ENCODE results near the gene PC. TPM values are rescaled to one million over a fixed set of nuclear protein-coding genes. Genes with fewer than 3 reads are reported as not detected.
A peak's percentile ranks its signal among the peaks of the same experiment; 100 is the strongest.

PC gene
- total and polyA plus RNA-seq, 9 of the 15 experiments (the other 6 are each of a cell fraction or from before 2014, with no cell fraction given): 0.94 to 38.0 (median 8.7) TPM

DNA sequence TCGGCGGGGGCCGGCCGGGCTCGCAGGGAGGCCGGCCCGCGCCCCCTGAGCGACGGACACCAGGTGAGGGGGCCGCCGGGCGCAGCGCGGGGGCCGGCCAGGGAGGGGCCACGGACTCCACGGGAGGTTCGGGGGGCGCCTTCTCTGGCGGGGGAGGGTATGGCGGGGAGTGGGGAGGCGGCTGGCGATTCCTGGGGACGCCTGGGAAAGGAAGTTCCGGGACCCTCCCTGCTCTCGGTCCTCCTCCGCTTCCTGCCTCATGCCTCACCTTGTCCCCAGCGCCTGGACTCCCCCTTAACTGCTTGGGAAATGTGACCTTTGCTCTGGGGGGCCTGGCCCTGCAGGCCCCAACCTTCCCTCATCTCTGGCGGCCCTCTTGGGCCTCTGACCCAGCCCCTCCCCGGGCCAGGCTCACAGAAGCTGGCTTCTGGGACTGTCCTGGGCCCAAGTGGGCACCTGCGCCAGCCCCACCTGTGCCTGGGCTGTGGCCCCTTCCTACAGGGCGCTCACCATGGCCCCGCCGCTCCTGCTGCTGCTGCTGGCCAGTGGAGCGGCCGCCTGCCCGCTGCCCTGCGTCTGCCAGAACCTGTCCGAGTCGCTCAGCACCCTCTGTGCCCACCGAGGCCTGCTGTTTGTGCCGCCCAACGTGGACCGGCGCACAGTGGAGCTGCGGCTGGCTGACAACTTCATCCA is 100.8 kb downstream of the PC start:
- Histone ChIP-seq H3K9me3 (replicated peaks; ENCODE audit: control insufficient read depth, insufficient read depth, low read depth, low read length) (no peaks in the 10 kb centered on the region), H3K27me3 (ENCODE audit: control insufficient read depth in 2 of 2, insufficient read depth in 2 of 2, low read length in 2 of 2) (no peaks in the 10 kb centered on the region), H3K27ac (ENCODE audit: extremely low read depth, low read depth, low read length) (peak overlapping the region; percentile 98; the same call in 2 of the 3 replicates), H3K4me3 (peak overlapping the region; percentile 68), H4K20me1 (replicated peaks; ENCODE audit: control insufficient read depth, insufficient read depth, low read length) (no peaks in the 10 kb centered on the region), H3K9me1 (ENCODE audit: control insufficient read depth, insufficient read depth, low read length) (no peaks in the 10 kb centered on the region), H3K79me2 (ENCODE audit: control insufficient read depth, insufficient read depth, low read length) (peaks cover 25% of the 10 kb centered on the region), H3K9ac (ENCODE audit: insufficient read depth in 1 of 2, low read depth in 2 of 2, low read length in 2 of 2) (peak overlapping the region; percentile 68 to 94), H3K4me1 (replicated peaks in 1 of 2; ENCODE audit: control insufficient read depth in 2 of 2, insufficient read depth in 2 of 2, low read length in 2 of 2) (peaks cover 11 to 92% of the 10 kb centered on the region in 2 experiments; a peak in 4 of 5 replicates), H3K36me3 (ENCODE audit: control insufficient read depth, insufficient read depth, low read length) (peaks cover 35% of the 10 kb centered on the region; the same call in 1 of the 3 replicates), H3K4me2 (ENCODE audit: insufficient read depth, low read length) (peak overlapping the region; percentile 77; the same call in 1 of the 2 replicates), H2AFZ (ENCODE audit: low read depth, low read length) (no peak overlapping the region)
- DNase-seq (ENCODE audit: extremely low read depth in 1 of 4, low spot score in 3 of 4) (peak in 3 of 4 experiments; percentile 36 to 74 (median 55)), FAIRE-seq (no peak), ATAC-seq (no peak)
- POLR2A ChIA-PET: interaction anchor here (0.9 kb wide), 1 partner anchor 12 kb away, joined by 6 read pairs; no protein-coding TSS in a partner anchor
- intact Hi-C loops (cut with micrococcal nuclease): no loop called here
- in situ Hi-C loops (cut with MboI): no loop called here
- 62% methylated on average over 28 of the region's 47 CpGs for WGBS (ENCODE audit: insufficient coverage, low coverage, missing lambda C conversion rate)
- TSS peak; percentile 57 for BruUV-seq (replicated peaks)
- CTCF ChIA-PET (ENCODE audit: low intra/inter-chr PET ratio): no interaction called here
- TF ChIP-seq SIN3B (IDR thresholded peaks at IDR 0.05; ENCODE audit: low read depth) (no peak), YBX1 (IDR thresholded peaks at IDR 0.05) (no peak), ZFX (CRISPR knock-in tag; IDR thresholded peaks at IDR 0.05) (peak; percentile 40; the same call in 1 of the 2 replicates), SUPT5H (IDR thresholded peaks at IDR 0.05) (0 out of 2 replicates have a peak, but pooled peaks have one; percentile 22), POLR2G (IDR thresholded peaks at IDR 0.05; ENCODE audit: low read depth, low read length) (peak; percentile 36; the same call in 1 of the 2 replicates)
- TF ChIP-seq, protein P1, sequence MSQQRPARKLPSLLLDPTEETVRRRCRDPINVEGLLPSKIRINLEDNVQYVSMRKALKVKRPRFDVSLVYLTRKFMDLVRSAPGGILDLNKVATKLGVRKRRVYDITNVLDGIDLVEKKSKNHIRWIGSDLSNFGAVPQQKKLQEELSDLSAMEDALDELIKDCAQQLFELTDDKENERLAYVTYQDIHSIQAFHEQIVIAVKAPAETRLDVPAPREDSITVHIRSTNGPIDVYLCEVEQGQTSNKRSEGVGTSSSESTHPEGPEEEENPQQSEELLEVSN (IDR thresholded peaks at IDR 0.05; ENCODE audit: borderline replicate concordance in 1 of 2, extremely low read depth in 1 of 2, insufficient read depth in 1 of 2, insufficient read length in 1 of 2, low read depth in 1 of 2, low read length in 1 of 2, poor library complexity in 1 of 2, severe bottlenecking in 1 of 2): peak in 1 of 2 experiments; percentile 7
- TF ChIP-seq, protein P2, sequence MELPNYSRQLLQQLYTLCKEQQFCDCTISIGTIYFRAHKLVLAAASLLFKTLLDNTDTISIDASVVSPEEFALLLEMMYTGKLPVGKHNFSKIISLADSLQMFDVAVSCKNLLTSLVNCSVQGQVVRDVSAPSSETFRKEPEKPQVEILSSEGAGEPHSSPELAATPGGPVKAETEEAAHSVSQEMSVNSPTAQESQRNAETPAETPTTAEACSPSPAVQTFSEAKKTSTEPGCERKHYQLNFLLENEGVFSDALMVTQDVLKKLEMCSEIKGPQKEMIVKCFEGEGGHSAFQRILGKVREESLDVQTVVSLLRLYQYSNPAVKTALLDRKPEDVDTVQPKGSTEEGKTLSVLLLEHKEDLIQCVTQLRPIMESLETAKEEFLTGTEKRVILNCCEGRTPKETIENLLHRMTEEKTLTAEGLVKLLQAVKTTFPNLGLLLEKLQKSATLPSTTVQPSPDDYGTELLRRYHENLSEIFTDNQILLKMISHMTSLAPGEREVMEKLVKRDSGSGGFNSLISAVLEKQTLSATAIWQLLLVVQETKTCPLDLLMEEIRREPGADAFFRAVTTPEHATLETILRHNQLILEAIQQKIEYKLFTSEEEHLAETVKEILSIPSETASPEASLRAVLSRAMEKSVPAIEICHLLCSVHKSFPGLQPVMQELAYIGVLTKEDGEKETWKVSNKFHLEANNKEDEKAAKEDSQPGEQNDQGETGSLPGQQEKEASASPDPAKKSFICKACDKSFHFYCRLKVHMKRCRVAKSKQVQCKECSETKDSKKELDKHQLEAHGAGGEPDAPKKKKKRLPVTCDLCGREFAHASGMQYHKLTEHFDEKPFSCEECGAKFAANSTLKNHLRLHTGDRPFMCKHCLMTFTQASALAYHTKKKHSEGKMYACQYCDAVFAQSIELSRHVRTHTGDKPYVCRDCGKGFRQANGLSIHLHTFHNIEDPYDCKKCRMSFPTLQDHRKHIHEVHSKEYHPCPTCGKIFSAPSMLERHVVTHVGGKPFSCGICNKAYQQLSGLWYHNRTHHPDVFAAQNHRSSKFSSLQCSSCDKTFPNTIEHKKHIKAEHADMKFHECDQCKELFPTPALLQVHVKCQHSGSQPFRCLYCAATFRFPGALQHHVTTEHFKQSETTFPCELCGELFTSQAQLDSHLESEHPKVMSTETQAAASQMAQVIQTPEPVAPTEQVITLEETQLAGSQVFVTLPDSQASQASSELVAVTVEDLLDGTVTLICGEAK (IDR thresholded peaks at IDR 0.05): 0 out of 2 replicates have a peak, but pooled peaks have one; percentile 26
- TF ChIP-seq, protein P2 (CRISPR knock-in tag; IDR thresholded peaks at IDR 0.05): no peak
- TF ChIP-seq, protein P3, sequence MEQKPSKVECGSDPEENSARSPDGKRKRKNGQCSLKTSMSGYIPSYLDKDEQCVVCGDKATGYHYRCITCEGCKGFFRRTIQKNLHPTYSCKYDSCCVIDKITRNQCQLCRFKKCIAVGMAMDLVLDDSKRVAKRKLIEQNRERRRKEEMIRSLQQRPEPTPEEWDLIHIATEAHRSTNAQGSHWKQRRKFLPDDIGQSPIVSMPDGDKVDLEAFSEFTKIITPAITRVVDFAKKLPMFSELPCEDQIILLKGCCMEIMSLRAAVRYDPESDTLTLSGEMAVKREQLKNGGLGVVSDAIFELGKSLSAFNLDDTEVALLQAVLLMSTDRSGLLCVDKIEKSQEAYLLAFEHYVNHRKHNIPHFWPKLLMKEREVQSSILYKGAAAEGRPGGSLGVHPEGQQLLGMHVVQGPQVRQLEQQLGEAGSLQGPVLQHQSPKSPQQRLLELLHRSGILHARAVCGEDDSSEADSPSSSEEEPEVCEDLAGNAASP (IDR thresholded peaks at IDR 0.05): no peak
